Fibroblast of lung (primary cell): Measurements from ENCODE around the gene CAPZB.

Source experiments
- EZH2 ChIP-seq: IDR thresholded peaks from 2 replicates; pipeline ENCODE4 v1.5.1; 2012; ENCODE audit warnings: low read length, control low read depth, mild to moderate bottlenecking; ENCODE audit errors: missing control alignments
- TF ChIP-seq, protein P1 (sequence below), 2 donors: IDR thresholded peaks in 1 of 2; conservative IDR thresholded peaks in 1 of 2; 1 replicate in 1 of 2; 2 replicates in 1 of 2; pipeline ENCODE4 v1.5.1; 2011 to 2012; ENCODE audit warnings: low read length in 2 of 2, control low read depth in 1 of 2, inconsistent platforms in 1 of 2, low read depth in 1 of 2, mild to moderate bottlenecking in 1 of 2

DNA sequence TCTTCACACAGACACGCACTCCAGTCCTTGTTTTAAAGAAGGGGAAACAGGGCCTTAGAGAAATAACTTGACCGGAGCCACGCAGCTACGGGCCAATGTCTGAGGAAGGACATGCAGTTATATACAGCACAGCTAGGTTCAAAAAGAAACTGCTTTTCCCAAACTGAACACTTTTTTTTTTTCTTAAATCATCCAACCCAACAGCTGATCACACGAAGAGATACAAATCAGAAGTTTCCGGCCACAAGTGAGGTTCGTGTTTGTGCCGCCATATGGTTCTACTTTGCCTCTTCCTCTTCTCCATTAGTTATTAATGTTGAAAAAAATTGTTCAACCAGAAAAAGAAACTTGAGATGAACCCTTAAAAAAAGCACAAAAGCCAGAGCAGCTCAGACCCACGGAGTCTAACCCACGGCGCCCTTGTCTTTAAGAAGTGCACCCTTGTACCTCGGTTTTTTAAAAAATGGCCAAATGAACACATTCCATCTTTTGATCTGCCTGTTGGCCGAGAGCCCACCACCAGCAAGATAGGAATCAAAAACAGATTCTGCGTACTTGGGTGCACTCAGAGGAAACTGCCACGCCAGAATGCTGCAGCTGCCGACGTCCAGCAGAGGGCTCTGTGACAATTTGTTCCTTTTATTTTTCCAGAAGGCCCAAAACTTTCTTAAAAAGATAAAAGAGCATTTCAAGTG is 94.3 kb downstream of the CAPZB start:
- TF ChIP-seq, protein P1, sequence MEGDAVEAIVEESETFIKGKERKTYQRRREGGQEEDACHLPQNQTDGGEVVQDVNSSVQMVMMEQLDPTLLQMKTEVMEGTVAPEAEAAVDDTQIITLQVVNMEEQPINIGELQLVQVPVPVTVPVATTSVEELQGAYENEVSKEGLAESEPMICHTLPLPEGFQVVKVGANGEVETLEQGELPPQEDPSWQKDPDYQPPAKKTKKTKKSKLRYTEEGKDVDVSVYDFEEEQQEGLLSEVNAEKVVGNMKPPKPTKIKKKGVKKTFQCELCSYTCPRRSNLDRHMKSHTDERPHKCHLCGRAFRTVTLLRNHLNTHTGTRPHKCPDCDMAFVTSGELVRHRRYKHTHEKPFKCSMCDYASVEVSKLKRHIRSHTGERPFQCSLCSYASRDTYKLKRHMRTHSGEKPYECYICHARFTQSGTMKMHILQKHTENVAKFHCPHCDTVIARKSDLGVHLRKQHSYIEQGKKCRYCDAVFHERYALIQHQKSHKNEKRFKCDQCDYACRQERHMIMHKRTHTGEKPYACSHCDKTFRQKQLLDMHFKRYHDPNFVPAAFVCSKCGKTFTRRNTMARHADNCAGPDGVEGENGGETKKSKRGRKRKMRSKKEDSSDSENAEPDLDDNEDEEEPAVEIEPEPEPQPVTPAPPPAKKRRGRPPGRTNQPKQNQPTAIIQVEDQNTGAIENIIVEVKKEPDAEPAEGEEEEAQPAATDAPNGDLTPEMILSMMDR (conservative IDR thresholded peaks at IDR 0.05 in 1 of 2, IDR thresholded peaks at IDR 0.05 in 1 of 2; ENCODE audit: low read depth in 1 of 2, low read length in 2 of 2), result peak; percentile 91 to 94
- TF ChIP-seq EZH2, result no peak
